HCT116 (cell line): ENCODE results near the gene TBC1D2B. TPM values are rescaled to one million over a fixed set of nuclear protein-coding genes. Genes with fewer than 3 reads are reported as not detected.

Experiments
- ATAC-seq: fragments of 200-7000 bp; cut with Tn5 transposase; 2 replicates; pipeline ENCODE4 v1.9.1; 2020; ENCODE audit warnings: mild to moderate bottlenecking, moderate library complexity
- BruUV-seq: library from RNA; stranded (reverse); fragments of 400-500 nt; replicated peaks from 2 replicates; lab custom pipeline; 2021; lab: Mats Ljungman, UMichigan
- CTCF ChIA-PET: fragments of 300-600 bp; sonication (Branson Sonifier 250); formaldehyde crosslinking; loops from one replicate; lab custom pipeline; 2021; ENCODE audit warnings: antibody characterized with exemption; lab: Charles Lee
- POLR2A ChIA-PET: fragments of 300-600, 350-600 bp; sonication (Branson Sonifier 250); formaldehyde crosslinking; loops from one replicate; lab custom pipeline; 2021; ENCODE audit warnings: antibody characterized with exemption; lab: Charles Lee
- RAD21 ChIA-PET, 2 experiments: fragments of 300-600 bp; sonication (Branson Sonifier 250); formaldehyde crosslinking; loops; one replicate each; lab custom pipeline; 2023; ENCODE audit warnings: low total read pairs in 2 of 2; ENCODE audit not compliant: uncharacterized antibody in 2 of 2, unreplicated experiment in 2 of 2, low non-redundant PET in 1 of 2; lab: Charles Lee
- DNase-seq: peaks from one replicate; pipeline ENCODE4 v3.0.0-alpha.2; 2010; ENCODE audit warnings: low read depth, low spot score
- H2AFZ ChIP-seq: fragments of 200-600 bp; shearing (Covaris generic), sonication (generic); 2 replicates; pipeline ENCODE4 v1.6.1; 2017; ENCODE audit warnings: low read depth, mixed run types, mixed read lengths, antibody characterized with exemption, low read length; ENCODE audit not compliant: poor library complexity, severe bottlenecking
- H3K27ac ChIP-seq: 2 replicates; pipeline ENCODE4 v1.5.1; 2012; ENCODE audit warnings: low read depth, low read length
- H3K27me3 ChIP-seq: fragments of 200-600 bp; sonication (generic); 2 replicates; pipeline ENCODE4 v1.6.1; 2016; ENCODE audit warnings: mixed run types, low read length, mixed read lengths; ENCODE audit not compliant: insufficient read depth
- H3K36me3 ChIP-seq, 2 experiments: fragments of 200-500 bp in 1 of 2; fragments of 200-600 bp in 1 of 2; sonication (Bioruptor generic) in 1 of 2; sonication (generic) in 1 of 2; 2 replicates each; pipeline versions ENCODE4 v1.5.1 to v1.6.1; 2014 to 2016; ENCODE audit warnings: low read length in 2 of 2, inconsistent platforms in 1 of 2, mixed read lengths in 1 of 2, mixed run types in 1 of 2; ENCODE audit not compliant: insufficient read depth in 2 of 2, control insufficient read depth in 1 of 2
- H3K4me1 ChIP-seq, 2 experiments: fragments of 200-600 bp in 1 of 2; sonication (generic) in 1 of 2; 2 replicates each; pipeline versions ENCODE4 v1.5.1 to v1.6.1; 2012 to 2017; ENCODE audit warnings: low read length in 2 of 2, inconsistent platforms in 1 of 2, mild to moderate bottlenecking in 1 of 2, mixed read lengths in 1 of 2, mixed run types in 1 of 2, moderate library complexity in 1 of 2; ENCODE audit not compliant: insufficient read depth in 2 of 2, control insufficient read depth in 1 of 2
- H3K4me2 ChIP-seq: fragments of 200-600 bp; sonication (generic); 2 replicates; pipeline ENCODE4 v1.6.1; 2017; ENCODE audit warnings: mixed run types, low read length, mixed read lengths
- H3K4me3 ChIP-seq, 2 experiments: fragments of 200-600 bp in 1 of 2; sonication (generic) in 1 of 2; replicated peaks in 1 of 2; 2 replicates each; pipeline ENCODE4 v1.5.1; 2011 to 2016; ENCODE audit warnings: low read length in 2 of 2, control low read depth in 1 of 2, low read depth in 1 of 2, mild to moderate bottlenecking in 1 of 2, mixed read lengths in 1 of 2, mixed run types in 1 of 2
- H3K79me2 ChIP-seq: fragments of 200-600 bp; sonication (generic); 2 replicates; pipeline ENCODE4 v1.6.1; 2017; ENCODE audit warnings: mild to moderate bottlenecking, mixed run types, low read length, moderate library complexity, mixed read lengths; ENCODE audit not compliant: insufficient read depth
- H3K9ac ChIP-seq: fragments of 200-600 bp; sonication (generic); 2 replicates; pipeline ENCODE4 v1.6.1; 2016; ENCODE audit warnings: low read length, mixed read lengths
- H3K9me2 ChIP-seq: fragments of 200-600 bp; sonication (generic), shearing (Covaris generic); 2 replicates; pipeline ENCODE4 v1.6.1; 2017; ENCODE audit warnings: mixed run types, mild to moderate bottlenecking, moderate library complexity; ENCODE audit not compliant: insufficient read depth
- H3K9me3 ChIP-seq, 2 experiments: fragments of 200-500 bp in 1 of 2; fragments of 200-600 bp in 1 of 2; sonication (Bioruptor generic) in 1 of 2; sonication (generic) in 1 of 2; 2 replicates each; pipeline ENCODE4 v1.6.1; 2014 to 2017; ENCODE audit warnings: low read length in 2 of 2, mixed read lengths in 2 of 2, inconsistent platforms in 1 of 2, low read depth in 1 of 2, mild to moderate bottlenecking in 1 of 2, mixed run types in 1 of 2, moderate library complexity in 1 of 2; ENCODE audit not compliant: control insufficient read depth in 1 of 2, insufficient read depth in 1 of 2
- H4K20me1 ChIP-seq: fragments of 200-600 bp; sonication (generic), shearing (Covaris generic); 2 replicates; pipeline ENCODE4 v1.6.1; 2017; ENCODE audit warnings: mixed run types, mild to moderate bottlenecking, moderate library complexity; ENCODE audit not compliant: insufficient read depth
- CTCF ChIP-seq, 3 experiments: fragments of 200-600 bp in 1 of 3; sonication (generic) in 1 of 3; IDR thresholded peaks in 2 of 3; conservative IDR thresholded peaks in 1 of 3; 2 replicates each; pipeline ENCODE4 v1.5.1; 2012 to 2017; ENCODE audit warnings: low read depth in 2 of 3, low read length in 2 of 3, antibody characterized with exemption in 1 of 3, borderline replicate concordance in 1 of 3, control low read depth in 1 of 3, mild to moderate bottlenecking in 1 of 3, mixed read lengths in 1 of 3, mixed run types in 1 of 3, moderate library complexity in 1 of 3; ENCODE audit not compliant: insufficient read depth in 1 of 3
- ELF1 ChIP-seq: IDR thresholded peaks from 2 replicates; pipeline ENCODE4 v1.6.1; 2012; ENCODE audit warnings: low read depth, borderline replicate concordance
- EZH2 ChIP-seq: fragments of 200-600 bp; sonication (generic); IDR thresholded peaks from 2 replicates; pipeline ENCODE4 v1.6.1; 2017; ENCODE audit warnings: antibody characterized with exemption, mixed run types
- MAX ChIP-seq: IDR thresholded peaks from 2 replicates; pipeline ENCODE4 v1.6.1; 2012
- POLR2AphosphoS5 ChIP-seq: IDR thresholded peaks from 2 replicates; pipeline ENCODE4 v1.6.1; 2011; ENCODE audit warnings: mild to moderate bottlenecking, low read depth, low read length, moderate library complexity
- RAD21 ChIP-seq: IDR thresholded peaks from 2 replicates; pipeline ENCODE4 v1.6.1; 2012; ENCODE audit warnings: low read depth, mild to moderate bottlenecking
- REST ChIP-seq: IDR thresholded peaks from 2 replicates; pipeline ENCODE4 v1.6.1; 2012; ENCODE audit warnings: low read depth
- SIN3A ChIP-seq: IDR thresholded peaks from 2 replicates; pipeline ENCODE4 v1.6.1; 2012; ENCODE audit warnings: low read depth
- SP1 ChIP-seq: IDR thresholded peaks from 2 replicates; pipeline ENCODE4 v1.6.1; 2012; ENCODE audit warnings: low read depth
- SRF ChIP-seq: IDR thresholded peaks from 2 replicates; pipeline ENCODE4 v1.6.1; 2012; ENCODE audit warnings: low read depth
- YY1 ChIP-seq: IDR thresholded peaks from 2 replicates; pipeline ENCODE4 v1.6.1; 2011; ENCODE audit warnings: low read length, low read depth, moderate library complexity, mild to moderate bottlenecking; ENCODE audit not compliant: insufficient replicate concordance; ENCODE audit errors: extremely low read depth
- ZBTB33 ChIP-seq: IDR thresholded peaks from 2 replicates; pipeline ENCODE4 v1.6.1; 2011; ENCODE audit warnings: mild to moderate bottlenecking, low read length, moderate library complexity; ENCODE audit not compliant: insufficient replicate concordance; ENCODE audit errors: extremely low read depth
- ZFX ChIP-seq: fragments of 450-650 bp; IDR thresholded peaks from 2 replicates; pipeline ENCODE4 v1.6.1; 2017
- intact Hi-C: fragments of 100-400 bp; cut with micrococcal nuclease; formaldehyde crosslinking; loops from 2 replicates; pipeline ENCODE4 v1.10.0; 2022
- total RNA-seq: library from RNA; stranded (reverse); gene quantifications from one replicate; pipeline ENCODE4 v1.2.1, GENCODE V29; 2021; ENCODE audit not compliant: unreplicated experiment

The TBC1D2B gene
- total RNA-seq, 1 experiment from 2014 or later = 16.6 TPM

- no peak for ATAC-seq
- intact Hi-C loops = no loop called here
- H3K79me2 ChIP-seq = no peaks in the 10 kb centered on the region
- no peaks in the 10 kb centered on the region for H3K27me3 ChIP-seq
- no peaks in the 10 kb centered on the region for H4K20me1 ChIP-seq
- TF ChIP-seq EZH2 (no peak), ELF1 (no peak), ZFX (no peak), ZBTB33 (no peak), SP1 (no peak), YY1 (no peak), MAX (no peak), SRF (no peak), POLR2AphosphoS5 (no peak), CTCF (IDR thresholded peaks at IDR 0.05 in 2 of 3, conservative IDR thresholded peaks at IDR 0.05 in 1 of 3; ENCODE audit: borderline replicate concordance in 1 of 3, insufficient read depth in 1 of 3, low read depth in 2 of 3, low read length in 2 of 3) (no peak), RAD21 (no peak), REST (no peak), SIN3A (no peak)
- TF ChIP-seq, all 23 proteins: peak for 0
- H3K27ac ChIP-seq = no peak overlapping the region
- 0 out of 4 replicates have a peak, but pooled peaks cover 0 to 6% of the 10 kb centered on the region in 2 experiments for H3K4me1 ChIP-seq
- DNase-seq = no peak
- no peak overlapping the region for H3K4me3 ChIP-seq
- BruUV-seq = no TSS peak
- POLR2A ChIA-PET = no interaction called here
- CTCF ChIA-PET = interaction anchor here (1.2 to 5.1 kb wide), 8 partner anchors 12 to 205 kb away, joined by 3 to 70 read pairs (median 10); no protein-coding TSS in a partner anchor
- H3K9me2 ChIP-seq = no peaks in the 10 kb centered on the region
- H3K9me3 ChIP-seq = no peaks in the 10 kb centered on the region
- H3K9ac ChIP-seq = no peak overlapping the region
- no peak overlapping the region for H3K4me2 ChIP-seq
- RAD21 ChIA-PET = interaction anchor here (0.7 to 2.1 kb wide), 4 partner anchors 55 to 149 kb away, joined by 3 to 19 read pairs (median 11); no protein-coding TSS in a partner anchor
- no peak overlapping the region for H2AFZ ChIP-seq
- H3K36me3 ChIP-seq = no peaks in the 10 kb centered on the region
Observed at GRCh38 chr15:78107471-78107870, 30.0 kb upstream of the TBC1D2B start.
